HepG2 (cell line): Measurements from ENCODE around the gene SDC4. TPM values are rescaled to one million over a fixed set of nuclear protein-coding genes. Genes with fewer than 3 reads are reported as not detected.

Experiments used
- CCDC6 ChIP-seq: sonication (generic); formaldehyde crosslinking; IDR thresholded peaks from 2 replicates; pipeline ENCODE4 v1.8.1; 2022; ENCODE audit warnings: mild to moderate bottlenecking, missing genetic modification reagents, moderate library complexity
- EED ChIP-seq: sonication (generic); formaldehyde crosslinking; IDR thresholded peaks from 2 replicates; pipeline ENCODE4 v1.5.0; 2020; ENCODE audit warnings: mild to moderate bottlenecking, missing genetic modification reagents
- ETV5 ChIP-seq: IDR thresholded peaks from 2 replicates; pipeline ENCODE4 v1.6.1; 2018; ENCODE audit warnings: missing biosample characterization, missing genetic modification reagents, inconsistent platforms, borderline replicate concordance
- GABPA ChIP-seq, 2 experiments: IDR thresholded peaks; 2 replicates each; pipeline ENCODE4 v1.6.1; 2011 to 2016; ENCODE audit warnings: low read depth in 2 of 2, low read length in 1 of 2, missing biosample characterization in 1 of 2, missing genetic modification characterization in 1 of 2
- HOXA7 ChIP-seq: sonication (generic); formaldehyde crosslinking; IDR thresholded peaks from 2 replicates; pipeline ENCODE4 v1.8.1; 2022; ENCODE audit warnings: mild to moderate bottlenecking, missing genetic modification reagents, moderate library complexity
- KDM2A ChIP-seq: sonication (generic); formaldehyde crosslinking; IDR thresholded peaks from 2 replicates; pipeline ENCODE4 v1.4.0; 2020; ENCODE audit warnings: low read depth, missing genetic modification reagents, borderline replicate concordance
- KLF11 ChIP-seq: IDR thresholded peaks from 2 replicates; pipeline ENCODE4 v1.6.1; 2016; ENCODE audit warnings: missing compliant biosample characterization
- KLF15 ChIP-seq: sonication (generic); formaldehyde crosslinking; IDR thresholded peaks from 2 replicates; pipeline ENCODE4 v1.8.1; 2023; ENCODE audit warnings: borderline replicate concordance, mild to moderate bottlenecking, inconsistent platforms, missing genetic modification reagents, mixed read lengths
- MBD4 ChIP-seq: IDR thresholded peaks from 2 replicates; pipeline ENCODE4 v1.6.1; 2012; ENCODE audit warnings: low read length, inconsistent platforms, borderline replicate concordance
- RBAK ChIP-seq: sonication (generic); formaldehyde crosslinking; IDR thresholded peaks from 2 replicates; pipeline ENCODE4 v1.5.1; 2020; ENCODE audit warnings: mild to moderate bottlenecking, missing genetic modification reagents
- SMC3 ChIP-seq: IDR thresholded peaks from 2 replicates; pipeline ENCODE4 v1.6.1; 2011; ENCODE audit warnings: low read length, improper control_type of control experiment
- SRSF9 ChIP-seq: fragments of 200-400 bp; formaldehyde crosslinking; IDR thresholded peaks from 2 replicates; pipeline ENCODE4 v1.6.1; 2018; ENCODE audit warnings: borderline replicate concordance, mild to moderate bottlenecking, low read depth, low read length; ENCODE audit not compliant: insufficient read depth, poor library complexity, severe bottlenecking
- SRY ChIP-seq: sonication (generic); formaldehyde crosslinking; IDR thresholded peaks from 2 replicates; pipeline ENCODE4 v1.8.0; 2022; ENCODE audit warnings: mild to moderate bottlenecking, missing genetic modification reagents
- U2AF1 ChIP-seq: fragments of 200-400 bp; formaldehyde crosslinking; optimal IDR thresholded peaks from 2 replicates; pipeline ENCODE3; 2017; ENCODE audit warnings: mild to moderate bottlenecking, low read depth, low read length
- ZBTB7A ChIP-seq: sonication (generic); formaldehyde crosslinking; IDR thresholded peaks from 2 replicates; pipeline ENCODE4 v1.8.0; 2022; ENCODE audit warnings: mild to moderate bottlenecking, missing genetic modification reagents
- ZBTB7B ChIP-seq: sonication (generic); formaldehyde crosslinking; IDR thresholded peaks from 2 replicates; pipeline ENCODE4 v1.4.0; 2020; ENCODE audit warnings: missing genetic modification reagents
- ZNF207 ChIP-seq: fragments of 450-650 bp; IDR thresholded peaks from 2 replicates; pipeline ENCODE4 v1.6.1; 2016; ENCODE audit warnings: antibody characterized with exemption, borderline replicate concordance
- ZNF552 ChIP-seq: sonication (generic); formaldehyde crosslinking; IDR thresholded peaks from 2 replicates; pipeline ENCODE4 v1.9.0; 2022; ENCODE audit warnings: missing genetic modification reagents, mild to moderate bottlenecking, borderline replicate concordance
- ZNF674 ChIP-seq: sonication (generic); formaldehyde crosslinking; IDR thresholded peaks from 2 replicates; pipeline ENCODE4 v1.5.0; 2020; ENCODE audit warnings: low read depth, mild to moderate bottlenecking, missing genetic modification reagents
- ZNF7 ChIP-seq: IDR thresholded peaks from 2 replicates; pipeline ENCODE4 v1.6.1; 2016; ENCODE audit warnings: missing biosample characterization, missing genetic modification reagents
- ZSCAN20 ChIP-seq: sonication (generic); formaldehyde crosslinking; IDR thresholded peaks from 2 replicates; pipeline ENCODE4 v1.4.0; 2020; ENCODE audit warnings: missing genetic modification reagents, mild to moderate bottlenecking, borderline replicate concordance
- polyA plus RNA-seq, 8 experiments: library from polyadenylated mRNA; depleted of rRNA in 3 of 8; stranded (reverse) in 7 of 8; unstranded in 1 of 8; fragments of >200 nt; fragmentation: Illumina TruSeq in 4 of 8; extraction: Trizol in 4 of 8; gene quantifications; 2 replicates each; pipeline versions ENCODE4 v1.2.1 to v1.2.3, GENCODE V29; 2011 to 2016; ENCODE audit warnings: low read depth in 4 of 8, missing spikeins in 1 of 8, mixed read lengths in 1 of 8; ENCODE audit not compliant: insufficient read depth in 1 of 8
- total RNA-seq, 5 experiments: library from RNA; depleted of rRNA; stranded (reverse); fragments of >200 nt; fragmentation: Illumina TruSeq; extraction: Trizol; gene quantifications; 2 replicates each; pipeline ENCODE4 v1.2.3, GENCODE V29; 2016; ENCODE audit warnings: low read depth in 1 of 5
- TF ChIP-seq, protein P1 (sequence below): sonication (generic); formaldehyde crosslinking; IDR thresholded peaks from 2 replicates; pipeline ENCODE4 v1.5.1; 2020; ENCODE audit warnings: missing genetic modification reagents, mild to moderate bottlenecking, borderline replicate concordance
- TF ChIP-seq, protein P2 (sequence below): sonication (generic); formaldehyde crosslinking; IDR thresholded peaks from 2 replicates; pipeline ENCODE4 v1.4.0; 2020; ENCODE audit warnings: mild to moderate bottlenecking, missing genetic modification reagents
- TF ChIP-seq, protein P3 (sequence below): sonication (generic); formaldehyde crosslinking; IDR thresholded peaks from 2 replicates; pipeline ENCODE4 v1.4.0; 2020; ENCODE audit warnings: missing genetic modification reagents
- TF ChIP-seq, protein P4 (sequence below): sonication (generic); formaldehyde crosslinking; IDR thresholded peaks from 2 replicates; pipeline ENCODE4 v1.4.0; 2020; ENCODE audit warnings: missing genetic modification reagents; ENCODE audit errors: not compliant biosample characterization

SDC4 gene
- total and polyA plus RNA-seq, 2 of the 13 experiments (the other 11 are each of a cell fraction or from before 2014, with no cell fraction given), result 49.0 to 65.1 TPM

DNA sequence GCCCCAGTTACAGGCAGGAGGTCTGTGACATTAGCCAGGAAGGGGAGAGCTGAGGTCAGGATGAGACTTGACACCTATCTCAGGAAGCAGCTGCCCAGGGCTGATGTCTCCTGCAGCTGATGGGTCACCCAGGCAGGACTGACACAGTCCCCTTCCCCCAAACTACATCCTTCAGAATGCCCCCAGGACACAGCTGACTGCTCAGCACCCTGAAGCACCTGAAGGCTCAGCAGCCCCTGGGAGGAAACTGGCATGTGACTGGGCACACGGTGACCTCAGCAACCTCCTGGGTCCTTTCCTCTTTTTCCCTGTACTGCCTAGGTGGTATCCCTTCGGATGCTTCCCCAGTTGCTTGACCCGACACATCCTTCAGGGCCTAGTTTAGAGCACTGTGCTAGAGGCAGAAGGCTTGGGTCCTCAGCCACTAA lies 1.9 kb downstream of the SDC4 start (continued):
- TF ChIP-seq ZSCAN20, result no peak
- TF ChIP-seq, protein P1, sequence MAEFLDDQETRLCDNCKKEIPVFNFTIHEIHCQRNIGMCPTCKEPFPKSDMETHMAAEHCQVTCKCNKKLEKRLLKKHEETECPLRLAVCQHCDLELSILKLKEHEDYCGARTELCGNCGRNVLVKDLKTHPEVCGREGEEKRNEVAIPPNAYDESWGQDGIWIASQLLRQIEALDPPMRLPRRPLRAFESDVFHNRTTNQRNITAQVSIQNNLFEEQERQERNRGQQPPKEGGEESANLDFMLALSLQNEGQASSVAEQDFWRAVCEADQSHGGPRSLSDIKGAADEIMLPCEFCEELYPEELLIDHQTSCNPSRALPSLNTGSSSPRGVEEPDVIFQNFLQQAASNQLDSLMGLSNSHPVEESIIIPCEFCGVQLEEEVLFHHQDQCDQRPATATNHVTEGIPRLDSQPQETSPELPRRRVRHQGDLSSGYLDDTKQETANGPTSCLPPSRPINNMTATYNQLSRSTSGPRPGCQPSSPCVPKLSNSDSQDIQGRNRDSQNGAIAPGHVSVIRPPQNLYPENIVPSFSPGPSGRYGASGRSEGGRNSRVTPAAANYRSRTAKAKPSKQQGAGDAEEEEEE (CRISPR knock-in tag), result peak; percentile 83; the same call in 1 of the 2 replicates
- no peak for TF ChIP-seq KDM2A (CRISPR knock-in tag)
- no peak for TF ChIP-seq ZBTB7A (CRISPR knock-in tag)
- TF ChIP-seq, protein P2, sequence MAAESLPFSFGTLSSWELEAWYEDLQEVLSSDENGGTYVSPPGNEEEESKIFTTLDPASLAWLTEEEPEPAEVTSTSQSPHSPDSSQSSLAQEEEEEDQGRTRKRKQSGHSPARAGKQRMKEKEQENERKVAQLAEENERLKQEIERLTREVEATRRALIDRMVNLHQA, result no peak
- no peak for TF ChIP-seq U2AF1
- TF ChIP-seq RBAK (CRISPR knock-in tag), result no peak
- no peak for TF ChIP-seq SRY (CRISPR knock-in tag)
- TF ChIP-seq, protein P3, sequence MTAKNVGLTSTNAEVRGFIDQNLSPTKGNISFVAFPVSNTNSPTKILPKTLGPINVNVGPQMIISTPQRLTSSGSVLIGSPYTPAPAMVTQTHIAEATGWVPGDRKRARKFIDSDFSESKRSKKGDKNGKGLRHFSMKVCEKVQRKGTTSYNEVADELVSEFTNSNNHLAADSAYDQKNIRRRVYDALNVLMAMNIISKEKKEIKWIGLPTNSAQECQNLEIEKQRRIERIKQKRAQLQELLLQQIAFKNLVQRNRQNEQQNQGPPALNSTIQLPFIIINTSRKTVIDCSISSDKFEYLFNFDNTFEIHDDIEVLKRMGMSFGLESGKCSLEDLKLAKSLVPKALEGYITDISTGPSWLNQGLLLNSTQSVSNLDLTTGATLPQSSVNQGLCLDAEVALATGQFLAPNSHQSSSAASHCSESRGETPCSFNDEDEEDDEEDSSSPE, result no peak
- no peak for TF ChIP-seq ZNF7
- TF ChIP-seq GABPA (IDR thresholded peaks at IDR 0.05; ENCODE audit: low read depth, low read length), result no peak
- no peak for TF ChIP-seq GABPA (CRISPR knock-in tag; IDR thresholded peaks at IDR 0.05; ENCODE audit: low read depth)
- TF ChIP-seq ETV5, result peak; percentile 44; the same call in 1 of the 2 replicates
- TF ChIP-seq EED (CRISPR knock-in tag), result 0 out of 2 replicates have a peak, but pooled peaks have one; percentile 27
- TF ChIP-seq SMC3, result no peak
- TF ChIP-seq ZNF552 (CRISPR knock-in tag), result no peak
- TF ChIP-seq HOXA7 (CRISPR knock-in tag), result no peak
- no peak for TF ChIP-seq ZNF207
- no peak for TF ChIP-seq KLF15
- no peak for TF ChIP-seq SRSF9
- no peak for TF ChIP-seq ZBTB7B (CRISPR knock-in tag)
- TF ChIP-seq KLF11, result no peak
- no peak for TF ChIP-seq ZNF674
- 0 out of 2 replicates have a peak, but pooled peaks have one; percentile 35 for TF ChIP-seq CCDC6 (CRISPR knock-in tag)
- no peak for TF ChIP-seq MBD4
- TF ChIP-seq, protein P4, sequence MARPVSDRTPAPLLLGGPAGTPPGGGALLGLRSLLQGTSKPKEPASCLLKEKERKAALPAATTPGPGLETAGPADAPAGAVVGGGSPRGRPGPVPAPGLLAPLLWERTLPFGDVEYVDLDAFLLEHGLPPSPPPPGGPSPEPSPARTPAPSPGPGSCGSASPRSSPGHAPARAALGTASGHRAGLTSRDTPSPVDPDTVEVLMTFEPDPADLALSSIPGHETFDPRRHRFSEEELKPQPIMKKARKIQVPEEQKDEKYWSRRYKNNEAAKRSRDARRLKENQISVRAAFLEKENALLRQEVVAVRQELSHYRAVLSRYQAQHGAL (CRISPR knock-in tag), result no peak
